Mucosa of descending colon (tissue), 3 donors: ENCODE data around the gene NPAS3. TPM values are rescaled to one million over a fixed set of nuclear protein-coding genes. Genes with fewer than 3 reads are reported as not detected.

ENCODE experiments used
- ATAC-seq: fragments of 200-7000 bp; cut with Tn5 transposase; one replicate; pipeline ENCODE4 v1.9.1; 2020; ENCODE audit warnings: mild to moderate bottlenecking, moderate library complexity
- DNase-seq, 3 donors: peaks; one replicate each; pipeline ENCODE4 v3.0.0-alpha.2; 2020
- H3K36me3 ChIP-seq: fragments of 200-600 bp; one replicate; pipeline ENCODE4 v1.8.0; 2021; ENCODE audit warnings: low read depth, mild to moderate bottlenecking
- H3K4me1 ChIP-seq: fragments of 200-600 bp; one replicate; pipeline ENCODE4 v1.8.0; 2021; ENCODE audit warnings: low read depth, mild to moderate bottlenecking
- H3K4me3 ChIP-seq: fragments of 200-600 bp; one replicate; pipeline ENCODE4 v1.8.0; 2021; ENCODE audit warnings: mild to moderate bottlenecking
- H3K9me3 ChIP-seq: fragments of 200-600 bp; one replicate; pipeline ENCODE4 v1.8.0; 2021; ENCODE audit warnings: mild to moderate bottlenecking
- CTCF ChIP-seq: fragments of 200-600 bp; IDR thresholded peaks from one replicate; pipeline ENCODE4 v1.8.0; 2022; ENCODE audit warnings: antibody characterized with exemption, mild to moderate bottlenecking
- intact Hi-C, 2 donors: fragments of 100-400 bp; cut with DNase I in 1 of 2; cut with micrococcal nuclease in 1 of 2; formaldehyde crosslinking; loops; one replicate each; pipeline versions ENCODE4 v1.11.0 to v1.11.1; 2022; cut with DNase I, micrococcal nuclease
- long read RNA-seq, 2 donors: library from polyadenylated mRNA; unstranded; transcript quantifications; one replicate each; pipeline ENCODE4 v2.0.0, GENCODE V29; 2019 to 2021
- total RNA-seq, 3 donors: library from RNA; stranded (reverse); fragmentation: NEBNext Ultra II Directional in 2 of 3; extraction: Animal tissue kit (Norgen Biotek cat#: 25700) in 2 of 3; gene quantifications; one replicate each; pipeline versions ENCODE4 v1.2.1 to v1.2.4, GENCODE V29; 2021 to 2023
- donor health status: DM: no; HTN: no; CAD: no; lungs with moderate emphysema.
- donor health status: DM: no; HTN: no; CAD: no.
- donor health status: DM: no; HTN: yes; CAD: no.

NPAS3 gene
- total RNA-seq: 1 to 10 TPM in 2 of 3 donors, under 1 TPM in 1; 0.65 to 9.7 (median 2.0) TPM
- long read RNA-seq, donor 1, partial matches to known transcripts: 4 of 6 reads
- long read RNA-seq, donor 1, other reads (novel, unspliced or antisense): 2 of 6 reads
- long read RNA-seq, donor 2: 0 reads

GRCh38 chr14:32938719-32939253 lies at the start of gene NPAS3:
Gene NPAS3, plus strand, starts transcription at chr14:32938879.
- Histone ChIP-seq H3K4me1 (no peaks in the 10 kb centered on the region), H3K36me3 (no peaks in the 10 kb centered on the region), H3K4me3 (peak within 1 kb of the TSS; percentile 17), H3K9me3 (no peaks in the 10 kb centered on the region)
- DNase-seq (peak in 1 of 3 donors; percentile 36), ATAC-seq (peak; percentile 16)
- TF ChIP-seq CTCF: no peak
- intact Hi-C loops: no loop called here

- no peak for TF ChIP-seq CTCF
- intact Hi-C loops: no loop called here
- H3K4me1 ChIP-seq: no peaks in the 10 kb centered on the region
- DNase-seq (no peak), ATAC-seq (peak; percentile 52)
- H3K4me3 ChIP-seq: no peak overlapping the region
- no peaks in the 10 kb centered on the region for H3K9me3 ChIP-seq
- no peaks in the 10 kb centered on the region for H3K36me3 ChIP-seq
Measured at GRCh38 chr14:32896979-32897697, 41.5 kb upstream of the NPAS3 start.

- no peak overlapping the region for H3K4me3 ChIP-seq
- DNase-seq (no peak), ATAC-seq (no peak)
- intact Hi-C loops: no loop called here
- no peak for TF ChIP-seq CTCF
- no peaks in the 10 kb centered on the region for H3K9me3 ChIP-seq
- no peaks in the 10 kb centered on the region for H3K36me3 ChIP-seq
- H3K4me1 ChIP-seq: no peaks in the 10 kb centered on the region
Measured at GRCh38 chr14:32897698-32898064, 41.0 kb upstream of the NPAS3 start.

GRCh38 chr14:32898876-32899275 lies 39.8 kb upstream of the NPAS3 start:
- ATAC-seq (no peak), DNase-seq (no peak)
- Histone ChIP-seq H3K4me1 (no peaks in the 10 kb centered on the region), H3K9me3 (no peaks in the 10 kb centered on the region), H3K36me3 (no peaks in the 10 kb centered on the region), H3K4me3 (no peak overlapping the region)
- intact Hi-C loops: no loop called here
- no peak for TF ChIP-seq CTCF

- Histone ChIP-seq H3K4me1 (no peaks in the 10 kb centered on the region), H3K9me3 (no peaks in the 10 kb centered on the region), H3K4me3 (no peak overlapping the region), H3K36me3 (no peaks in the 10 kb centered on the region)
- intact Hi-C loops: no loop called here
- TF ChIP-seq CTCF: no peak
- DNase-seq (no peak), ATAC-seq (no peak)
Measured at GRCh38 chr14:32900547-32900946, 38.1 kb upstream of the NPAS3 start.
